ENCODE measurements around the gene TLCD2. TPM values are rescaled to one million over a fixed set of nuclear protein-coding genes. Genes with fewer than 3 reads are reported as not detected.

TLCD2 gene
- total and polyA plus RNA-seq, 9 of the 15 experiments (the other 6 are each of a cell fraction or from before 2014, with no cell fraction given): 0.10 to 0.89 (median 0.58) TPM

- TF ChIP-seq ZNF165 (CRISPR knock-in tag; IDR thresholded peaks at IDR 0.05; ENCODE audit: borderline replicate concordance): no peak
- TF ChIP-seq ARID3A (IDR thresholded peaks at IDR 0.05; ENCODE audit: borderline replicate concordance, low read depth, low read length): no peak
- TF ChIP-seq HNRNPH1 (optimal IDR thresholded peaks at IDR 0.05; ENCODE audit: low read depth, low read length): no peak
- TF ChIP-seq KLF6 (CRISPR knock-in tag; IDR thresholded peaks at IDR 0.05; ENCODE audit: borderline replicate concordance): peak; percentile 68; the same call in 1 of the 2 replicates
- TF ChIP-seq HMBOX1 (IDR thresholded peaks at IDR 0.05): no peak
- no peak for TF ChIP-seq FOXK1 (CRISPR knock-in tag; IDR thresholded peaks at IDR 0.05; ENCODE audit: borderline replicate concordance)
- TF ChIP-seq, protein P1, sequence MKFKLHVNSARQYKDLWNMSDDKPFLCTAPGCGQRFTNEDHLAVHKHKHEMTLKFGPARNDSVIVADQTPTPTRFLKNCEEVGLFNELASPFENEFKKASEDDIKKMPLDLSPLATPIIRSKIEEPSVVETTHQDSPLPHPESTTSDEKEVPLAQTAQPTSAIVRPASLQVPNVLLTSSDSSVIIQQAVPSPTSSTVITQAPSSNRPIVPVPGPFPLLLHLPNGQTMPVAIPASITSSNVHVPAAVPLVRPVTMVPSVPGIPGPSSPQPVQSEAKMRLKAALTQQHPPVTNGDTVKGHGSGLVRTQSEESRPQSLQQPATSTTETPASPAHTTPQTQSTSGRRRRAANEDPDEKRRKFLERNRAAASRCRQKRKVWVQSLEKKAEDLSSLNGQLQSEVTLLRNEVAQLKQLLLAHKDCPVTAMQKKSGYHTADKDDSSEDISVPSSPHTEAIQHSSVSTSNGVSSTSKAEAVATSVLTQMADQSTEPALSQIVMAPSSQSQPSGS (CRISPR knock-in tag; IDR thresholded peaks at IDR 0.05): no peak
- TF ChIP-seq STAT5A (IDR thresholded peaks at IDR 0.05; ENCODE audit: borderline replicate concordance, low read length): peak; percentile 61; the same call in 1 of the 2 replicates
- peak; percentile 60; the same call in 1 of the 2 replicates for TF ChIP-seq NFRKB (IDR thresholded peaks at IDR 0.05; ENCODE audit: low read depth)
- no peak for TF ChIP-seq CEBPZ (IDR thresholded peaks at IDR 0.05; ENCODE audit: borderline replicate concordance, low read depth, low read length)
- no peak for TF ChIP-seq GTF2A2 (tag; IDR thresholded peaks at IDR 0.05)
- no peak for TF ChIP-seq PTRF (tag; IDR thresholded peaks at IDR 0.05)
- TF ChIP-seq, protein P2, sequence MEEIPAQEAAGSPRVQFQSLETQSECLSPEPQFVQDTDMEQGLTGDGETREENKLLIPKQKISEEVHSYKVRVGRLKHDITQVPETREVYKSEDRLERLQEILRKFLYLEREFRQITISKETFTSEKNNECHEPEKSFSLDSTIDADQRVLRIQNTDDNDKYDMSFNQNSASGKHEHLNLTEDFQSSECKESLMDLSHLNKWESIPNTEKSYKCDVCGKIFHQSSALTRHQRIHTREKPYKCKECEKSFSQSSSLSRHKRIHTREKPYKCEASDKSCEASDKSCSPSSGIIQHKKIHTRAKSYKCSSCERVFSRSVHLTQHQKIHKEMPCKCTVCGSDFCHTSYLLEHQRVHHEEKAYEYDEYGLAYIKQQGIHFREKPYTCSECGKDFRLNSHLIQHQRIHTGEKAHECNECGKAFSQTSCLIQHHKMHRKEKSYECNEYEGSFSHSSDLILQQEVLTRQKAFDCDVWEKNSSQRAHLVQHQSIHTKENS (CRISPR knock-in tag; IDR thresholded peaks at IDR 0.05): no peak
- TF ChIP-seq HMG20A (CRISPR knock-in tag; conservative IDR thresholded peaks at IDR 0.05): no peak
- no peak for TF ChIP-seq ZNF277 (CRISPR knock-in tag; IDR thresholded peaks at IDR 0.05; ENCODE audit: borderline replicate concordance)
- TF ChIP-seq PRPF4 (IDR thresholded peaks at IDR 0.05; ENCODE audit: insufficient read depth, low read depth, low read length, poor library complexity, severe bottlenecking): no peak
Observed at GRCh38 chr17:1730326-1731193, 20.4 kb upstream of the TLCD2 start (continued).
